ENCODE results near the gene ZFY.

ZFY gene

GRCh38 chrY:2934861-2935715 lies at the start of gene ZFY:
Gene ZFY (plus strand): TSS chrY:2935381. CDS start chrY:2953937, 18,556 bp downstream.
- DNase-seq = peak; percentile 62

GRCh38 chrY:2885880-2886279 lies 49.3 kb upstream of the ZFY start:
- DNase-seq = no peak

- no peak for DNase-seq
Measured at GRCh38 chrY:2887386-2887785, 47.8 kb upstream of the ZFY start.

- no peak for DNase-seq
Measured at GRCh38 chrY:2887955-2888354, 47.2 kb upstream of the ZFY start.

GRCh38 chrY:2893471-2893870 lies 41.7 kb upstream of the ZFY start:
- DNase-seq = no peak

GRCh38 chrY:2896050-2896449 lies 39.1 kb upstream of the ZFY start:
- no peak for DNase-seq

- DNase-seq = no peak
Measured at GRCh38 chrY:2907356-2907755, 27.8 kb upstream of the ZFY start.

GRCh38 chrY:2913066-2913815 lies 21.9 kb upstream of the ZFY start:
- peak; percentile 7 for DNase-seq

GRCh38 chrY:2934078-2934477 lies 1.1 kb upstream of the ZFY start:
- DNase-seq = no peak

- DNase-seq = peak; percentile 84
Measured at GRCh38 chrY:2935716-2936435, 695 bp downstream of the ZFY start.

GRCh38 chrY:2936436-2936750 lies 1.2 kb downstream of the ZFY start:
- DNase-seq = no peak

GRCh38 chrY:2937149-2937548 lies 2.0 kb downstream of the ZFY start:
- peak; percentile 2 for DNase-seq

- DNase-seq = peak; percentile 26
Measured at GRCh38 chrY:2949590-2950252, 14.5 kb downstream of the ZFY start.

- no peak for DNase-seq
Measured at GRCh38 chrY:2950655-2951054, 15.5 kb downstream of the ZFY start.

GRCh38 chrY:2952912-2953311 lies 17.7 kb downstream of the ZFY start:
- no peak for DNase-seq

GRCh38 chrY:2954735-2955134 lies 19.6 kb downstream of the ZFY start:
- DNase-seq = no peak

- DNase-seq = no peak
Measured at GRCh38 chrY:2955561-2955960, 20.4 kb downstream of the ZFY start.

GRCh38 chrY:2962061-2962460 lies 26.9 kb downstream of the ZFY start:
- no peak for DNase-seq

- no peak for DNase-seq
Measured at GRCh38 chrY:2964814-2965213, 29.6 kb downstream of the ZFY start.

- no peak for DNase-seq
Measured at GRCh38 chrY:2965629-2966028, 30.4 kb downstream of the ZFY start.

GRCh38 chrY:2969561-2969960 lies 34.4 kb downstream of the ZFY start:
- DNase-seq = no peak

- DNase-seq = no peak
Measured at GRCh38 chrY:2972708-2973107, 37.5 kb downstream of the ZFY start.

GRCh38 chrY:2973110-2973751 lies 38.0 kb downstream of the ZFY start:
- no peak for DNase-seq
